Endothelial cell of umbilical vein (primary cell): ENCODE results near the gene MYO7B. TPM values are rescaled to one million over a fixed set of nuclear protein-coding genes. Genes with fewer than 3 reads are reported as not detected.

Source experiments
- BruUV-seq: library from RNA; stranded (reverse); fragments of 400-500 nt; replicated peaks from 2 replicates; lab custom pipeline; 2021; lab: Mats Ljungman, UMichigan
- CTCF ChIA-PET: fragments of 300-600, 350-600 bp; sonication (Branson Sonifier 250); formaldehyde crosslinking; loops from one replicate; lab custom pipeline; 2021; ENCODE audit warnings: antibody characterized with exemption, inconsistent platforms; lab: Charles Lee
- POLR2A ChIA-PET: fragments of 300-600, 350-600 bp; sonication (Branson Sonifier 250); formaldehyde crosslinking; loops from one replicate; lab custom pipeline; 2021; ENCODE audit warnings: antibody characterized with exemption, inconsistent platforms; lab: Charles Lee
- DNase-seq: peaks from one replicate; pipeline ENCODE4 v3.0.0-alpha.2; 2011; ENCODE audit warnings: low read depth, low spot score
- FAIRE-seq: peaks from 2 replicates; lab custom pipeline; 2011; peaks lifted over from hg19 to GRCh38; lab: Jason Lieb, UNC
- H2AFZ ChIP-seq: 2 replicates; pipeline ENCODE4 v1.6.0; 2012; ENCODE audit warnings: low read depth, low read length, control low read depth, inconsistent platforms
- H3K27ac ChIP-seq: 2 replicates; pipeline ENCODE4 v1.5.1; 2011; ENCODE audit warnings: low read depth, mild to moderate bottlenecking, control low read depth, low read length, moderate library complexity; ENCODE audit not compliant: insufficient read depth
- H3K27me3 ChIP-seq, 2 experiments: 2 replicates each; pipeline versions ENCODE4 v1.6.0 to v1.6.1; 2011; ENCODE audit warnings: low read length in 2 of 2, mixed read lengths in 1 of 2; ENCODE audit not compliant: control insufficient read depth in 2 of 2, insufficient read depth in 2 of 2
- H3K36me3 ChIP-seq, 2 experiments: 2 replicates in 1 of 2; 3 replicates in 1 of 2; pipeline ENCODE4 v1.5.1; 2011; ENCODE audit warnings: low read length in 2 of 2, mild to moderate bottlenecking in 1 of 2, moderate library complexity in 1 of 2; ENCODE audit not compliant: control insufficient read depth in 2 of 2, insufficient read depth in 2 of 2; ENCODE audit errors: extremely low read depth in 1 of 2
- H3K4me1 ChIP-seq: 3 replicates; pipeline ENCODE4 v1.5.1; 2011; ENCODE audit warnings: mild to moderate bottlenecking, low read length; ENCODE audit not compliant: control insufficient read depth, insufficient read depth; ENCODE audit errors: extremely low read depth
- H3K4me2 ChIP-seq: 2 replicates; pipeline ENCODE4 v1.6.1; 2011; ENCODE audit warnings: low read length, control low read depth, mixed read lengths; ENCODE audit not compliant: insufficient read depth
- H3K4me3 ChIP-seq, 3 experiments: fragments of 200-600 bp in 1 of 3; sonication (generic), shearing (Covaris generic) in 1 of 3; replicated peaks in 1 of 3; 2 replicates each; pipeline ENCODE4 v1.5.1; 2011 to 2016; ENCODE audit warnings: control low read depth in 3 of 3, low read length in 3 of 3, mild to moderate bottlenecking in 2 of 3, inconsistent platforms in 1 of 3, low read depth in 1 of 3, moderate library complexity in 1 of 3; ENCODE audit not compliant: insufficient read depth in 1 of 3
- H3K79me2 ChIP-seq: 2 replicates; pipeline ENCODE4 v1.6.0; 2012; ENCODE audit warnings: low read length, inconsistent platforms; ENCODE audit not compliant: control insufficient read depth, insufficient read depth
- H3K9ac ChIP-seq: replicated peaks from 2 replicates; pipeline ENCODE3; 2011; ENCODE audit warnings: low read length, control low read depth; ENCODE audit not compliant: insufficient read depth; ENCODE audit errors: extremely low read depth
- H3K9me1 ChIP-seq: replicated peaks from 3 replicates; pipeline ENCODE4 v1.6.0; 2011; ENCODE audit warnings: mild to moderate bottlenecking, low read length; ENCODE audit not compliant: control insufficient read depth, insufficient read depth; ENCODE audit errors: extremely low read depth
- H3K9me3 ChIP-seq: replicated peaks from 2 replicates; pipeline ENCODE4 v1.5.1; 2012; ENCODE audit warnings: low read length, inconsistent platforms; ENCODE audit not compliant: control insufficient read depth, insufficient read depth
- H4K20me1 ChIP-seq: replicated peaks from 2 replicates; pipeline ENCODE3; 2011; ENCODE audit warnings: mild to moderate bottlenecking, low read length; ENCODE audit not compliant: control insufficient read depth, insufficient read depth; ENCODE audit errors: extremely low read depth
- EZH2 ChIP-seq: IDR thresholded peaks from 2 replicates; pipeline ENCODE4 v1.6.1; 2012; ENCODE audit warnings: borderline replicate concordance, low read depth, mild to moderate bottlenecking, moderate library complexity, low read length, inconsistent platforms; ENCODE audit not compliant: severe bottlenecking
- FOS ChIP-seq: IDR thresholded peaks from 2 replicates; pipeline ENCODE4 v1.6.1; 2011; ENCODE audit warnings: mild to moderate bottlenecking, low read length, moderate library complexity, borderline replicate concordance; ENCODE audit not compliant: insufficient read depth
- GATA2 ChIP-seq: IDR thresholded peaks from 2 replicates; pipeline ENCODE4 v1.7.0; 2011; ENCODE audit warnings: low read depth, mild to moderate bottlenecking, moderate library complexity, mixed read lengths, low read length; ENCODE audit not compliant: insufficient read length, insufficient read depth
- JUN ChIP-seq: IDR thresholded peaks from 2 replicates; pipeline ENCODE4 v1.6.1; 2011; ENCODE audit warnings: borderline replicate concordance, low read depth; ENCODE audit not compliant: insufficient read length, insufficient read depth
- MYC ChIP-seq: IDR thresholded peaks from one replicate; pipeline ENCODE4 v1.6.1; 2011; ENCODE audit warnings: mild to moderate bottlenecking, low read depth, low read length
- dilution Hi-C: fragments of 300-500 bp; cut with MboI; formaldehyde crosslinking; loops from one replicate; pipeline ENCODE4 v1.15.0; 2019; ENCODE audit warnings: low sequenced_read_pairs; ENCODE audit not compliant: extremely low pct_ligation_motif_present
- intact Hi-C: fragments of 100-400 bp; cut with micrococcal nuclease; formaldehyde crosslinking; loops from one replicate; pipeline ENCODE4 v1.10.0; 2022
- polyA plus RNA-seq, 4 experiments: library from polyadenylated mRNA; depleted of rRNA in 3 of 4; stranded (reverse) in 3 of 4; unstranded in 1 of 4; fragments of >200 nt; gene quantifications; 2 replicates each; pipeline versions ENCODE4 v1.2.1 to v1.2.3, GENCODE V29; 2011 to 2012; ENCODE audit warnings: missing spikeins in 1 of 4
- total RNA-seq: library from RNA; stranded (reverse); gene quantifications from 2 replicates; pipeline ENCODE4 v1.2.3, GENCODE V29; 2021
- TF ChIP-seq, protein P1 (sequence below), 2 donors: IDR thresholded peaks; 1 replicate in 1 of 2; 2 replicates in 1 of 2; pipeline ENCODE4 v1.5.1; 2011; ENCODE audit warnings: low read length in 2 of 2, mild to moderate bottlenecking in 2 of 2, moderate library complexity in 2 of 2, control low read depth in 1 of 2, inconsistent platforms in 1 of 2, low read depth in 1 of 2; ENCODE audit not compliant: insufficient read depth in 1 of 2; ENCODE audit errors: extremely low read depth in 1 of 2
- TF ChIP-seq, protein P2 (sequence below): IDR thresholded peaks from 2 replicates; pipeline ENCODE4 v1.6.1; 2011; ENCODE audit not compliant: insufficient read depth, insufficient read length

The MYO7B gene
- total and polyA plus RNA-seq, 2 donors (not counting 3 experiments of a cell fraction or from before 2014, with no cell fraction given) = 0.17 TPM; not detected in 1

DNA sequence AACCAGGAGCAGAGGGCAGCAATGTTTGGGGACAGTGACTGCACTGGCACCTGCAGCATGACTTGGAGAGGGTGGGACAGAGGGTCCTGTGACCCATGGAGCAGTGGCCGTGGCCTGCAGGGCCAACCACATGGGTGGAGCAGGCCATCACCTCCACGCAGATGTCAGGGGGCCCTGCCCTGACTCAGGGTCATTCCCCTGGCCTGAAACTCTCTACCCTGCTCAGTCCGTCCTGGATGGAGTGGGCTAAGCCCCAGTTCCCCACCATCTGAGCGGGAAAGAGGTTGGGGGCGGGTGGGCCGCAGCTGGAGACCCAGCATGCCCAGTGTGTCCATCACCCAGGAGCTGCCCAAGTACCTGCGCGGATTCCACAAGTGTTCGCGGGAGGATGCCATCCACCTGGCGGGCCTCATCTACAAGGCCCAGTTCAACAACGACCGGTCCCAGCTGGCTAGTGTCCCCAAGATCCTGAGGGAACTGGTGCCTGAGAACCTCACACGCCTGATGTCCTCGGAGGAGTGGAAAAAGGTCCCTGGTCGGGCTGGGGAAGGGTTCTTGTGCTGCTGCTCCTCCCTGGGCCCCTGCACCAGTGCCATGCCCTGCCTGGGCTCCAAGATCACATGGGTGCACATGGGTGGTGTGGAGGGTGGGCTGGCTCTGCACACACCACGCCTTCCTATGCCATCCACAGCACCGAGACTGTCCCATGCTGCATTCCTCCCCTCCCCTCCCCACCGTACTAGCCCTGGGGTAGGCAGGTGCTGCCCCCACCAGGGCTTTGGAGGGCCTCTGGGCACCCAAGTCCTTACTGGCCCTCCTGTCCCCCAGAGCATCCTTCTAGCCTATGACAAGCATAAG is 100.1 kb downstream of the MYO7B start:
- DNase-seq (no peak), FAIRE-seq (no peak)
- Histone ChIP-seq H4K20me1 (no peaks in the 10 kb centered on the region), H2AFZ (no peak overlapping the region), H3K9ac (no peak overlapping the region), H3K79me2 (no peaks in the 10 kb centered on the region), H3K9me1 (no peaks in the 10 kb centered on the region), H3K4me2 (no peak overlapping the region), H3K4me3 (no peak overlapping the region), H3K4me1 (peaks cover 24% of the 10 kb centered on the region), H3K27ac (no peak overlapping the region), H3K36me3 (no peaks in the 10 kb centered on the region), H3K9me3 (no peaks in the 10 kb centered on the region), H3K27me3 (no peaks in the 10 kb centered on the region)
- dilution Hi-C loops (no loop called here), intact Hi-C loops (loop anchor here (2.0 kb wide), 1 partner anchor 65 kb away; the partner anchor contains the start of gene SFT2D3)
- ChIA-PET CTCF (interaction anchor here (5.1 kb wide), 1 partner anchor 13 kb away, joined by 57 read pairs; no protein-coding TSS in a partner anchor), POLR2A (no interaction called here)
- TF ChIP-seq FOS = no peak
- TF ChIP-seq, protein P1, sequence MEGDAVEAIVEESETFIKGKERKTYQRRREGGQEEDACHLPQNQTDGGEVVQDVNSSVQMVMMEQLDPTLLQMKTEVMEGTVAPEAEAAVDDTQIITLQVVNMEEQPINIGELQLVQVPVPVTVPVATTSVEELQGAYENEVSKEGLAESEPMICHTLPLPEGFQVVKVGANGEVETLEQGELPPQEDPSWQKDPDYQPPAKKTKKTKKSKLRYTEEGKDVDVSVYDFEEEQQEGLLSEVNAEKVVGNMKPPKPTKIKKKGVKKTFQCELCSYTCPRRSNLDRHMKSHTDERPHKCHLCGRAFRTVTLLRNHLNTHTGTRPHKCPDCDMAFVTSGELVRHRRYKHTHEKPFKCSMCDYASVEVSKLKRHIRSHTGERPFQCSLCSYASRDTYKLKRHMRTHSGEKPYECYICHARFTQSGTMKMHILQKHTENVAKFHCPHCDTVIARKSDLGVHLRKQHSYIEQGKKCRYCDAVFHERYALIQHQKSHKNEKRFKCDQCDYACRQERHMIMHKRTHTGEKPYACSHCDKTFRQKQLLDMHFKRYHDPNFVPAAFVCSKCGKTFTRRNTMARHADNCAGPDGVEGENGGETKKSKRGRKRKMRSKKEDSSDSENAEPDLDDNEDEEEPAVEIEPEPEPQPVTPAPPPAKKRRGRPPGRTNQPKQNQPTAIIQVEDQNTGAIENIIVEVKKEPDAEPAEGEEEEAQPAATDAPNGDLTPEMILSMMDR (IDR thresholded peaks at IDR 0.05; ENCODE audit: extremely low read depth in 1 of 2, insufficient read depth in 1 of 2, low read depth in 1 of 2, low read length in 2 of 2) = no peak
- TF ChIP-seq GATA2 = no peak
- no peak for TF ChIP-seq EZH2
- no peak for TF ChIP-seq JUN
- no peak for TF ChIP-seq MYC
- TF ChIP-seq, protein P2, sequence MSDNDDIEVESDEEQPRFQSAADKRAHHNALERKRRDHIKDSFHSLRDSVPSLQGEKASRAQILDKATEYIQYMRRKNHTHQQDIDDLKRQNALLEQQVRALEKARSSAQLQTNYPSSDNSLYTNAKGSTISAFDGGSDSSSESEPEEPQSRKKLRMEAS = no peak
- no TSS peak for BruUV-seq
